Stimulated activated effector memory CD8-positive, alpha-beta T cell treated with anti-CD3 and anti-CD28 coated beads, Interleukin-12 subunit alpha, Interleukin-12 subunit beta, amount 100 ng/mL, for 72 hours (primary cell): ENCODE measurements around the gene NEUROG1.
A peak's percentile ranks its signal among the peaks of the same experiment; 100 is the strongest.
"Not testable (repeated sequence)": the region's sequence is repeated elsewhere in the genome, so short reads cannot be mapped to it uniquely, and the experiment has no call there.

Experiments used
- ATAC-seq: fragments of 150-1000 bp; cut with Tn5 transposase; 2 replicates; pipeline ENCODE4 v1.10.0; 2021
- DNase-seq, 2 donors: peaks; one replicate each; pipeline ENCODE4 v3.0.0; 2021 to 2022; ENCODE audit warnings: low spot score in 2 of 2
- H3K27ac Mint-ChIP-seq: one replicate; pipeline ENCODE4 v1.8.0; 2022; ENCODE audit warnings: mild to moderate bottlenecking, mixed read lengths
- H3K36me3 Mint-ChIP-seq: one replicate; pipeline ENCODE4 v1.8.0; 2022; ENCODE audit warnings: mild to moderate bottlenecking, mixed read lengths
- H3K4me1 Mint-ChIP-seq: one replicate; pipeline ENCODE4 v1.8.0; 2022; ENCODE audit warnings: mixed read lengths
- H3K4me3 Mint-ChIP-seq: one replicate; pipeline ENCODE4 v1.8.0; 2022; ENCODE audit warnings: mild to moderate bottlenecking, mixed read lengths
- H3K9me3 Mint-ChIP-seq: one replicate; pipeline ENCODE4 v1.8.0; 2022; ENCODE audit warnings: mixed read lengths

The NEUROG1 gene

DNA sequence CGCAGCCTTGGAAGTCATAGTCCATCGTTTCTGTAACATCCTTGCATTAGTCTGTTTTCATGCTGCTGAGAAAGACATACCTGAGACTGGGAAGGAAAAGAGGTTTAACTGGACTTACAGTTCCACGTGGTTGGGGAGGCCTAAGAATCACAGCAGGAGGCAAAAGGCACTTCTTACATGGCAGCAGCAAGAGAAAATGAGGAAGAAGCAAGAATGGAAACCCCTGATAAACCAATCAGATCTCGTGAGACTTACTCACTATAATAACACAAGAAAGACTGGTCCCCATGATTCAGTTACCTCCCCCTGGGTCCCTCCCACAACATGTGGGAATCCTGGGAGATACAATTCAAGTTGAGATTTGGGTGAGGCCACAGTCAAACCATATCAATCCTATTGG, 40.2 kb downstream of the NEUROG1 start:
- H3K4me1 Mint-ChIP-seq, H3K4me3 Mint-ChIP-seq, H3K36me3 Mint-ChIP-seq, H3K27ac Mint-ChIP-seq, H3K9me3 Mint-ChIP-seq, DNase-seq, ATAC-seq: not testable (repeated sequence)

DNA sequence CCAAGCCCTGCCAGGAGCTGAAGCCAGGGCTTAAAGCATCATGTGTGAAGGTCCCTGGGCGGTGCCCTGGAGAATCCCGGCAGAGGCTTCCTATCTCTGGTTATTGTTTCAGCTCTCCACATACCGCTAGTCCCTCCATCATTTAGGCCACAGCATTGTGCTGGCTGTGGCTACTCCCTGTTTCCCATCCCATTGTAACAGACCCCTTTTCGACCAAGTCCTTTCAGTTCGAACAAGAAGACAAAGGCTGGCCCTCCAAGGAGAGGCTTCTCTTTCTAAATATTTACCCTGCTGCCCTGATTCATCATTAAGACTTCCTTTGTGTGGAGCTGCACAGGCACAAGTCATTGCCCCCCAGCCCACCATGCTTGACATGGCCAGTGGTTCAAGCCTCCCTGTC, 41.6 kb downstream of the NEUROG1 start:
- Mint-ChIP-seq H3K36me3 (no peaks in the 10 kb centered on the region), H3K27ac (peak overlapping the region; percentile 81), H3K9me3 (no peaks in the 10 kb centered on the region), H3K4me1 (peaks cover 12% of the 10 kb centered on the region), H3K4me3 (no peak overlapping the region)
- DNase-seq (no peak), ATAC-seq (no peak)

DNA sequence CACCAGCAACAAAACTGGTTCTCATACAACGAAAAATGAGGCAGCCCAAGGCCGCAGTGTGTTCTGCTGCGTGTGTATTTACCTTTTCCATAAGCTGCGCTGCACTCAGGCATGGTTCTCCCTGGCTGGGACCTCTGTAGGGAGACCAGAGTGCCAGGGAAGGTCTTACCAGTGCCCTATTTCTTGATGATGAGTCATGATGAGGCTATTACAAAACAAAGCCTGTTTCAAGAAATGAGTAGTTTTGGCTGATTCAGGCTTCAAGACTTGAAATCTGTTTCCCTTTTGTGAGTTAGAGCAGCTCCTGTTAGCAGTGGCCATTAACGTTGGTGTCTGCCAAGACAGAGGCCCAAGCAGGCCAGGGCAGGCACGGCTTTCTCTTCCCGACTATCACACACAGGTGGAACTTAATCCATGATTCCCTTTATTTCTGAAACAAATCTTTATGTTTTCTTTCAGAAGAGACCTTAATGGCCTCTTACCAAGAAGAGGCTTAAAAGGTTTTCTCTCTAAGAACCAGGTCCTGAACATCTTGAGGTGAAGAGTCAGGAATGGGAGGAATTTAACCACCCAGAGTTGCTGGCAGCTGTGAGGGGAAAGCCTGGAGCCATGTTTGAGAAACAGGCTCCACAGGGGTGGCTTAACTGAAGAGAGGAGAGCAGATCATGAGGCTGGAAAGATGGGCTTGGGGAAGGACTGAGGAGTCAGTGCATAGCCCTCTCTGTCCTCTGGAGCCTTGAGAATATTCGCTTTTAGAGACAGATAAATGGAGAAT, 42.2 kb downstream of the NEUROG1 start:
- Mint-ChIP-seq H3K27ac (no peak overlapping the region), H3K36me3 (no peaks in the 10 kb centered on the region), H3K4me3 (no peak overlapping the region), H3K9me3 (no peaks in the 10 kb centered on the region), H3K4me1 (peaks cover 12% of the 10 kb centered on the region)
- peak; percentile 59 for ATAC-seq
- DNase-seq, result no peak

DNA sequence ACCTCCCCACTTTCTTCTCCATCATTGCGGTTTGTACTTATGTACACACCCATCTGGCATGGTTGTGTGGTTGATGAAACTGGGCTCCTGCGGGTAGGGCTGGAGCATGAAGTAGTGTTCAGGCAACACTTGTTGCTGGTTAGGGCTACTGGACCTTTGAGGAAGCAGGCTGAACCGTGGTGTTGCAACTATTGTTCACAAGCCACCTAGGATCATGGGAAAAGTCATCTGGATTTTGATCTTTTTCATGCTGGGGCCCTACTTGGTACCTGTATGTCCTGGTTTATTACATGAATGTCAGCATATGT, 43.5 kb downstream of the NEUROG1 start:
- ATAC-seq, result no peak
- H3K9me3 Mint-ChIP-seq, result no peaks in the 10 kb centered on the region
- no peaks in the 10 kb centered on the region for H3K36me3 Mint-ChIP-seq
- H3K4me3 Mint-ChIP-seq, result no peak overlapping the region
- DNase-seq, result no peak
- H3K4me1 Mint-ChIP-seq, result peaks cover 12% of the 10 kb centered on the region
- no peak overlapping the region for H3K27ac Mint-ChIP-seq

DNA sequence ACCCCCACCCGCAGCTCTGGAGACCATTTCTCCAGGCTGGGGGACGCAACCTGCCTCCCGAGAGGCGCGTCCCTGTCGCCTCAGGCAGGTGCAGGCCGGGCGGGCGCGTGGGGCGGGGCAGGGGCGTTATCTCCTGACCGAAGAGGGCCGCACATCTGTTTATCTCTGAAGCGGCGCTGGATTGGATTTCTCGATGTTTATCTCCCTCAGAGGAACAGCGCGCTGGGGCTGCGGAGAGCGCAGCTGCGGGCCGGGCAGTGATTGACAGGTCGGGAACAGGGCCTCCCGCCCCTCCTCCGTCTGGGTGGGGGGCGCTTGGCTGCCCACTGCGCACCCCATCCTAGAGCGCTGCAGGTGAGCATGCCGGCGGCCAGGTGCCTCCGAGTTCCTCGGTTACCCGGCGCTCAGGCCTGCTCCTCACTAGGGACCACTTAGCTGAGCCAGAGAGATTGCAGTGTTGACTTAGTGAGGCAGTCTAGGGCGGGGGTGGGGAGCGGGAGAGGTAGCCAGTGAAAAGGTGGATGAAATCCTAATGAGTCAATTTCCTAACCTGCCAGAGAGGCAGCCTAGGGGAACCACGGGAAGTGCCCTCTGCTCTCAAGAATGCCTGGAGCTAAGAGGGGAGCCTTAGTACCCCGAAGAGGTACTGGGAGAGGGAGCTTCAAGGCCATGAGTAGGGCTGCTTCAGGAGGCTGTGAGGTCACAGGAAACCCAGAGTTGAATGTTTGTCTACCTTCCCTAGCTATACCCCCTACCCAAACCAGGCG, 44.0 kb downstream of the NEUROG1 start:
- no peaks in the 10 kb centered on the region for H3K9me3 Mint-ChIP-seq
- H3K36me3 Mint-ChIP-seq, result no peaks in the 10 kb centered on the region
- no peak for DNase-seq
- H3K27ac Mint-ChIP-seq, result no peak overlapping the region
- no peak overlapping the region for H3K4me3 Mint-ChIP-seq
- peaks cover 12% of the 10 kb centered on the region for H3K4me1 Mint-ChIP-seq
- ATAC-seq, result no peak

DNA sequence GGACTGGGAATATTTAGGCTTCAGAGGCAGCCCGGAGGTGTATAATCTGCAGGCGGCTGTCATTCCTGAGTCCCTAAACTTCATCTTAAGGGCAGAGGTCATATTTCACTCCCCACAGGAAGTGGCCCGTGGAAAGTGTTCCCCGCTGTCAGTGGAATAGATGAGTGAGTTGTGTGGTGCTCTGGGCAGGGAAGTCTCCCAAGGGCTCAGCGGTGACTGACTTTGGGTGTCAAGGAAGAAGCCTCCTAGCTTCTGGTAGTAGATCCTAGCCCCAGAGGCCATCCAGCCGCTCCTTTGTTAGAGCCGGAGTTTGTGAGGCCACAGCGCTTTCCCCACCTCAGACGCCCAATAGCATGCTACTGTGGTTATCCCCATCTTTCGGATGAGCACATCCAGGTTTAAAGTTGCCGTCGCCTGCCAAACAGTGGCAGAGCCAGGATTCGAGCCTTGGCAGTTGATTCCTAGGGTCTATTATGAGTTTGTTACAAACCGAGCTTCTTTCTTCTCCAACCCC, 44.7 kb downstream of the NEUROG1 start:
- H3K9me3 Mint-ChIP-seq, result no peaks in the 10 kb centered on the region

DNA sequence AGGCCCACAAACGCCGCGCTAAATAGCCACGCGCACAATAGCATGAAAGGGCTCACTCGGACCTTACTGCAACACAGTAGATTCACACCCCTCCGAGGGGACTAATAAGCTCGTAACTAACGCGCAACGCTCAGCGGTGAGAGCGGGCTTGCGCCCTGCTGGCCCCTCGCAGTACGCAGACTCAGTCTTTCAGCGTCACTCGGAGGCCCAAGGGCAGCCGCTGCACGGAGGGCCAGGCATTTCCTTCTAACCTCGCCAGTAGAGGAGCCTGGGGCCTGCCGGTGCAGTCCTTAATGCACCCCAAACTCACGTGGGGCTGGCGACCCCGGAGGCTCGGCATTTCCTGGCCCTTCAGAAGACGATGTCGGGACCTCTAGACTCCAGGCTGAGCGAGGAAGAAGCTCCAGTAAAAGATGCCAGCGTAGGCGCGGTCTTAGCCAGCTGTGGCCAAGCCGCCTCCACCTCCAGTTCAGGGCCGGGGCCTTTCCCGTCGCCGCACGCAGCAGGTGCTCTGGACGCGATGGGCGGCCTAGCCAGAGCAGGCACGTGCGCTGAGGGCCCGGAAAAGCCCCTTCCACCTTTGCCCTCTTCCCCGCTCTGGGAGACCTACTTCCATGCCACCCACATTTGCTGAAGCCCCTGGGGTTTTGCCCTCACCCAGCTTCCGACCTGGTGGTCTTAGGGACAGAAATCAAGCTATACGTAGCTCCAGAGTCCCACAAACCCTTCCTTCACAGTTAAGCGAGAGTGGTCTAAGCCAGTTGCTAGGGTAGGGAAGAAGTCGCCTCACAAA, 45.3 kb downstream of the NEUROG1 start:
- no peak overlapping the region for H3K27ac Mint-ChIP-seq
- H3K4me3 Mint-ChIP-seq, result peak overlapping the region; percentile 29
- no peaks in the 10 kb centered on the region for H3K36me3 Mint-ChIP-seq
- no peak for ATAC-seq
- no peaks in the 10 kb centered on the region for H3K9me3 Mint-ChIP-seq
- H3K4me1 Mint-ChIP-seq, result peaks cover 12% of the 10 kb centered on the region
- no peak for DNase-seq

More for the DNA sequence above, 44.7 kb downstream of the NEUROG1 start:
- no peak for DNase-seq
- ATAC-seq, result no peak
- Mint-ChIP-seq H3K27ac (no peak overlapping the region), H3K4me1 (peaks cover 12% of the 10 kb centered on the region), H3K36me3 (no peaks in the 10 kb centered on the region), H3K4me3 (no peak overlapping the region)

DNA sequence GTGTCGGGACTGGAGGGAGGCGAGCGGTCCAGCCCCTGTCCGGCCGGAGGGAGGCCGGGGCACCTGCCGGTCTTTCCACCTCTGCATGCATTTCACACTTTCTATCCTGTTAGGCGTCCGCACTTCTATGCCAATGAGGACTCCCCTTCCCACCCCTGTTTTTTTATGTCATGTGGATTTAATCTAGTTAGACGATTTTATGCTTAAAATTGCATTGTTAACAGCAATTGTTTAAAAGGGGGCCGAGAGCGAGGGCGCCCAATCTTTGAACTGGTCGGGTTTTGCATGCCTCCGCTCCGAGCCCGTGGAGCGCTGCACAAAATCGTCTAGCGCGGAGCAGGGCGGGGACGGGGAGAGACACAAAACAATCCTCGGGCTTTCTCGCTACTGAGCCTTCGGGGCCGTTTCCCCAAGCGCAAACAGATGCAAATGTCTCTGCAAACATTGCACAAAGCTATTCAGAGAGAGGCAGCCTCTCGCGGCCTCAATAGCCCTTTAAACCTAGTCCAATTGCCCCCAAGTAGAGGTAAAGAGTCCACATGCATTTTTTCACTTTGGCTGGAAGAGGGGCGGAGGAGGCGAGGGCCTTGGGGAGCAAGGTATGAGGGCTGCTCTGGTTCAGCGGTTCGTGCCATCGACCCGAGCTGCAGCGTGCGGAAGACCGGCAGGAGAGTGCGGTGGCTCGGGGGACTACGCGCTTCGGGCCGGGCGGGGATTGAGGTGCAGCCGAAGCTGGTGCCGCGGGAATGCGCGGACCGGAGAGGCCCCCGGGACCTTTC, 46.1 kb downstream of the NEUROG1 start:
- no peak for DNase-seq

DNA sequence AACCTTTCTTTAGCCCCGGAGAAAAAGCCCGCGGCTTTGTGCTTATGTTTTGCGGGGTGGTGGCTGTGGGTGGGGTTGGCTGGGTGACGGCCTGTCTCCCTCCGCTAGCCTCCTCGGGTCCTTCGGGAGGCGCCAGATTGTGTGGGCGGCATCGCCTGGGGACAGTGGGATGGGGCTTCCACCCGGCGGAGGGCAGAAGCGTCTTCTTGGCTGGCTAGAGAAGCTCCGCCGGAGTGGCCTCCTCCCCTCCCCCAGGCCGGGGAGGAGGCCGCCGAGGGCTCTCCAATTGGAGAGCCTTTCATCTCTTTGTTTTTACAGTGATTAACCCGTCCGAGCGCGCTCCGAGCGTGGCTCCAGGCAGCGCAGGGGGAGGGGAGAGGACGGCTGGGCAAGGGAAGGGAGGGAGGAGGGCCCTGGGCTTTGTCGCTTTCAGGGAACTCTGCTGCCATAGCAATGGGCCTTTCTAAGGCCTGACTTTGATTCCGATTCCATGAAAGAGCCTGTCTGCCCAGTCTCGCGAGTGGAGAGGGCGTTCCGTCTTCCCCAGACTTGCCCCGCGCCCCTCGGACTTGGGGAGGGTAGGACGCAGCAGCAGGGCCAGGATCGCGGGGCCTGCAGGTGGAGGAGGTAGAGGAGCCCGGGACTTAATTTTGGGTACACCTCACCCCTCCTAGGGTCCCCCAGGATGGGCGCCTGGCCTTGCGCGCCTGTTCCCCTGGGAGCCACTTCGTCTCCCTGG, 46.9 kb downstream of the NEUROG1 start:
- H3K36me3 Mint-ChIP-seq, result no peaks in the 10 kb centered on the region
- H3K4me1 Mint-ChIP-seq, result peaks cover 7% of the 10 kb centered on the region
- ATAC-seq (no peak), DNase-seq (no peak)
- H3K4me3 Mint-ChIP-seq, result no peak overlapping the region
- H3K9me3 Mint-ChIP-seq, result no peaks in the 10 kb centered on the region
- H3K27ac Mint-ChIP-seq, result no peak overlapping the region

More for the DNA sequence above, 46.1 kb downstream of the NEUROG1 start:
- H3K4me3 Mint-ChIP-seq, result peak overlapping the region; percentile 29
- ATAC-seq, result no peak
- H3K9me3 Mint-ChIP-seq, result no peaks in the 10 kb centered on the region
- no peaks in the 10 kb centered on the region for H3K36me3 Mint-ChIP-seq
- no peak overlapping the region for H3K27ac Mint-ChIP-seq
- H3K4me1 Mint-ChIP-seq, result peaks cover 12% of the 10 kb centered on the region

DNA sequence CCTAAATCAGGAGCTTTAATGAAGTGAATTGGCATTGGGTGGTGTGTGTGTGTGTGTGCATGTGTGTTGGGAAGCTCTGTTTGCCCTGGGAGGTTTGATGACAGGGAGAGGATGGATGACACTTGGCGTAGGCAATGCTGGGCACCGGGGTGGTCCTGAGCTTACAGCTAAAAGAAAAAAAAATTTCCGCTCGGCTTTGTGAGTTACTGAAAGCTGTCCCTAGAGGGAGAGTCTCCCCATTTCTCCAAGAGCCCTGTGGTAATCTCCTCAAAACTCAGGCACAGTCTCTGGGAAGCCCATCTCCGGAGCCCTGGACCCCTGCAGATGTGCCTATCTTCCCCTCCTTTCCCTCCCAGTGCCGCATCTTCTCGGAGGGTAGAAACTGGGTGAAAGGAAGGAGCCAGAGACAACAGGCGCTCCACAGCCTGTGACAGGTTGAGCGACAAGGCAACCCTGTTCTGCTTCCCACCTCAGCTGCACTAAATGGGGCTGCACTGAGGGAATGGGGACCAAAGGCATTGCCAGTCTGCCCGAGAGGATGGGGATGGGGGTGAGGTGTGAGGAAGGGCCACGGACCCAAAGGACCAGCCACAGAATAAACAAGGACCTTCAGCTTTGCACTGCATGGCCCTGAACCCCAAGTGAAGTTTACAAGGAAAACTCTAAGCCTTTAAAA, 47.8 kb downstream of the NEUROG1 start:
- Mint-ChIP-seq H3K4me1 (peaks cover 7% of the 10 kb centered on the region), H3K36me3 (no peaks in the 10 kb centered on the region), H3K4me3 (no peak overlapping the region), H3K27ac (no peak overlapping the region), H3K9me3 (no peaks in the 10 kb centered on the region)
- DNase-seq, result no peak
- no peak for ATAC-seq

DNA sequence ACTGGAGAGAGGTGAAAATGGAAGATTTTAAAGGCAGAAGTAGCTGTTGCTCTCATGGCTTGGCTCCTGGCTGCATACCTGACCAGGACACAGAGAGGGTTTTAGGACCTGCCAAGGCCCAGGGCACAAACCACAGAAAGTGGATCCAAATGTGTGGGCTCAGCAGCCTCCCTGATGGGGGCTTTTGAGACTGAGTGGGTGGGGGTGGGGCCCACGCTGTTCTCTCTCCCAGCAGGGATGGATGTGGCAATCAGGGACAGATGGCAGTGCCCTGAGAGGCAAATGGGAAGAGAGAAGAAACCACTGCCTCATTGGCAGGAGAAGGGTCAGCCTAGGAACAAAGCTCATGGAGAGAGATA, 48.7 kb downstream of the NEUROG1 start:
- H3K4me1 Mint-ChIP-seq, result peaks cover 7% of the 10 kb centered on the region
- ATAC-seq (no peak), DNase-seq (no peak)
- H3K9me3 Mint-ChIP-seq, result no peaks in the 10 kb centered on the region
- no peak overlapping the region for H3K4me3 Mint-ChIP-seq
- no peak overlapping the region for H3K27ac Mint-ChIP-seq
- no peaks in the 10 kb centered on the region for H3K36me3 Mint-ChIP-seq

DNA sequence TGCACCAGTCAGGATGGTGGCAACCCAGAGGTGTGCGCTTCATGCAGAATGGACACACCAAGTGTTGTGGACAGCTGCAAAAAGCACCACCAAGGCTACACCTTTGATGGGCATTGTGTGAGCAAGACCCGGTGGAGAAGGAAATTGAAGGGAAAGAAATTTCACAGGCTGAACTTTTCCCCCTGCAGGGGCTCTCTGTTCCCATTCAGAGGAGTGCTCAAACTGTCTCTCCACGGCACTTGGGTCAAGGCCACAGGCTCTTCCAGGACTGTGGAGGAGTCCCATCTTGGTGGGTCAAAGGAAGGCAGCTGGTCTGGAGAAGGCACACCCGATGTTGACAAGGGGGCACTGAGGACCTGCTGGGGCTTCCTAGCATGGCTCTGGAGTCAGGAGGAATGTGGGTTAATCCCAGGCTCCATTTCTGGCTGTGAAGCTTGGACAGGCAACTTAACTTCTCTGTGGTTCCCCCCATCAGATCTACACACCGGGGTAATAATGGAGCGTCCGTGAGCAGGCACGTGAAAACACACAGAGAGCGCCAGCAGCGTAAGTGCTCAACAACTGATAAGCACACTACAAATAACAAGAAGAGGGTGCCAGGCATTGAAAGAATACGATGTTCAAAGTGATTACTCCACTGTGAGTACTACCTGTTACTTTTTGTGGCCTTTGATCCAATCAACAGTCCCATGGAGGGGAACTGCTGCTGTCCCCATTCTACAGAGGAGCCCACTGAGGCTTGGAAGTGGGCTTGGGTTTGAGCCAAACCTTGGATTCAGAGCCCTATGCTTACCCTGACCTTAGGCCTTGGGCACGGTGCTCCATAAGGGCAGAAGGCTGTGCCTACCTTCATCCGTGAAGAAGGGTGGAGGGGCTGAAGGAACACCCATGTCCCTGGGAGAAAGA, 49.4 kb downstream of the NEUROG1 start:
- DNase-seq (no peak), ATAC-seq (no peak)
- Mint-ChIP-seq H3K27ac (no peak overlapping the region), H3K36me3 (no peaks in the 10 kb centered on the region), H3K9me3 (no peaks in the 10 kb centered on the region), H3K4me3 (no peak overlapping the region), H3K4me1 (peaks cover 7% of the 10 kb centered on the region)

DNA sequence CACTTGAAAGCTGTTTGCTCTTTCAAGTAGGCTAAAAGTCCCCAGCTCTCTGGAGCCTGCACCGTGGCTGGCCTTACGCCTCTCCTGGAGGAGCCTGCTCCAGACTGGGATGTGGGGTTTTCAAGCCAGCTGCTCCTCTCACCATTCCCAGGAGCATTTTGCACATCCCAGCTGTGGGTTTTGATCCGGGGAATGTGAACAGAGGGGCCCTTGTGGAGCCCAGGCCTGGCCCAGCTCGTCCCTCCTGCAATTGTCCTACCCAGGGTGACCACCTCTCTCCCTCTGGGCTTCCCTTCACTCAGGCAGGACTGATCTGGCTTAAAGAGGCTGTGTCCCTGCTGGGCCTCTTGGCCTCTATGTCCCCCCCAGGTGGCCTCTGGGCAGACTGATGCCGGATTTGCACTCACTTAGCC, 51.1 kb downstream of the NEUROG1 start:
- DNase-seq (no peak), ATAC-seq (no peak)
- Mint-ChIP-seq H3K36me3 (no peaks in the 10 kb centered on the region), H3K27ac (no peak overlapping the region), H3K9me3 (no peaks in the 10 kb centered on the region), H3K4me1 (peaks cover 3% of the 10 kb centered on the region), H3K4me3 (no peak overlapping the region)
